HG03571 (cell line): Measurements from ENCODE around the gene ELL2.

Source experiments
- ATAC-seq: cut with Tn5 transposase; IDR thresholded peaks from one replicate; pipeline ENCODE4 v1.9.1; 2021; ENCODE audit not compliant: unreplicated experiment

The ELL2 gene

GRCh38 chr5:95884017-95884325, 77.7 kb downstream of the ELL2 start:
- ATAC-seq, result peak; percentile 68

GRCh38 chr5:95883185-95884016, 78.2 kb downstream of the ELL2 start:
- ATAC-seq, result peak; percentile 49

DNA sequence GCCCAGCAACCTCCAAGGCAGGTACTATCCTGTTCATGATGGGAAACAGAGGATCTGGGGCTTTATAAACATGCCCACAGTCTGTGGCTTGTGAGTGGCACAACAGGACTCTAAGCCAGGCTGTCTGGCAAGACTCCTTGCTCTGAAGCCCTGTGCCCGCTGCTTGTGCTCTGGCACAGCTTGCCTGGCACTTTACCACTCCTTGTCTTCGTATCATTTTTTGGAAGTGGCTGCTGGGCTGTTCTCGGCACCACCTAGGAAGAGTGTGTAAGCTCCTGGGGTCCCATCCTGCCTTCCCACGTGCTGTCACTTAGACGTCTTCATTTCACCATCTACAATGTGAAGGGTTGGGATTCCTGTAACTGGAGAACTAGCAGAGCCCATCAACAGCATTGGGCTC, 79.8 kb downstream of the ELL2 start:
- no peak for ATAC-seq

DNA sequence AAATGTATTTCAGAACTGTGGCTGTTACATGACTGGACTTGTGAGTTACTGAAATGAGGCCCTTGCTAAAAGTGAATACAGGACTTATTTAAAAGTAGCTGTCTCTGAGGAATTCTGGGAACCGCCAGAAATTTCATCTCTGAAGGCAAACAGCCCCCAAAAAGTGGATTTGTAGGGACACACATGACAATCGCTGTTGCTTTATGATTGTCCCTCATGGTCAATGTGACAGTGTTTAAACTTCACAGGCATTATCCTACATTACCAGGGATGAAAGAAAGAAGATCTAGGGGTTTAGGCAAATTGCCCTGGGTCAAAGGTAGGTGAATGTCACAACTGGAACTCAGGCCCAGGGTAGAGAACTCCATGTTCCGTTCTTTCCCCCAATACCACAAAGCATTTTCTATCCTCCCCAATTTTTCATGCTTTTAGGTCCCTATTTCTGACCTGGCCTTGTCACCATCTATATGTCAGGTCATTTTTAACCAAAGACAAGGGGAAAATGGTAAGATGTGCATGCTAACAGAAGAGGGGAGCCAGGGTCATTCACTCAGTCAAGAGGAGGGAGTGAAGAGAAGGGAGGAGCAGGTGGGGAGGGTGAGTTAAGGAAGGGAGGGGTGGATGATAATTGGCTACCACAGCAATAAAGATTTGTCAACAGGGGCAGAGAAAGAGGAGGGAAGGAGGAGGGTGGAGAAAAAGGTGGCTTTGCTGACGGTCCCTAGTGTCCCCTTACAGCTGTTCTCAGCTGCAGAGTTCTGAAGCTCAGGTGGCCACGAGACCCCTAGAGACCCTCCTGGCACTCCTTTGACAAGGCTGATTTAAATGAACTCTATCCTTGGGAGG, 81.3 kb downstream of the ELL2 start:
- ATAC-seq, result no peak

- no peak for ATAC-seq
Measured at GRCh38 chr5:95879661-95880060, 82.0 kb downstream of the ELL2 start.

GRCh38 chr5:95878417-95879323, 83.0 kb downstream of the ELL2 start:
- peak; percentile 53 for ATAC-seq

GRCh38 chr5:95876782-95877181, 84.9 kb downstream of the ELL2 start:
- ATAC-seq, result no peak

DNA sequence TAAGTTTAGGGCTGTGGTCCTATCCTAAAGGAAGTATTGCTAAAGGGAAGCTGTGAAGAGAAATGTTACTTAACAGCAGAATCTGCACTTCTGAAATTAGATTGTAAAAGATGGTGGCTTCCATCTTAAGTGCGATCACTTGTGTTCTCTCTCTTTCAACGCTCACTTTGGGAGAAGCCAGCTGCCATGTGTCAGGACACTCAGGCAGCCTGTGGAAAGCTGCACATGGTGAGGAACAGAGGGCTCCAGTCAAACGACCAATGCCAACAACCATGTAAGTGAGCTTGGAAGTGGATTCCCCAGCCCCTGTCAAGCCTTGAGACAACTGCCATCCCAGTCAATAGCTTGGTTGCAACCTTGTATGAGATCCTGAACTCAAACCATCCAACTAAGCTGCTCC, 87.4 kb downstream of the ELL2 start:
- no peak for ATAC-seq

DNA sequence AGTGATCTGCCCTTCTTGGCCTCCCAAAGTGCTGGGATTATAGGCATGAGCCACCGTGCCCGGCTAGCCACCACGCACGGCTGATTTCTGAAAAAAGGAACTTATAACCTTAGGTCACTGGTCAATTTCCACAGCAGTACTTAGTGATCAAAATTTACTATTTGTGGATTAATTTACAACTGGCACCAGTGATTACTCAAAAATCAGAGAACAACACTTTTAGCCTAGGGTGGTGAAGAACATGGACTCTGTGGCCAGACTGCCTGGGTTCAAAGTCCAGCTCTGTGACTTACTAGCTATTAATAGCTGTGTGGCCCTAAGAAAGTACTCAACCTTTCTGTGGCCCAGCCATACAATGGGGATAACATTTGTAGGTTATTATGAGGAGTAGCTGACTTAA, 88.3 kb downstream of the ELL2 start:
- ATAC-seq, result no peak

DNA sequence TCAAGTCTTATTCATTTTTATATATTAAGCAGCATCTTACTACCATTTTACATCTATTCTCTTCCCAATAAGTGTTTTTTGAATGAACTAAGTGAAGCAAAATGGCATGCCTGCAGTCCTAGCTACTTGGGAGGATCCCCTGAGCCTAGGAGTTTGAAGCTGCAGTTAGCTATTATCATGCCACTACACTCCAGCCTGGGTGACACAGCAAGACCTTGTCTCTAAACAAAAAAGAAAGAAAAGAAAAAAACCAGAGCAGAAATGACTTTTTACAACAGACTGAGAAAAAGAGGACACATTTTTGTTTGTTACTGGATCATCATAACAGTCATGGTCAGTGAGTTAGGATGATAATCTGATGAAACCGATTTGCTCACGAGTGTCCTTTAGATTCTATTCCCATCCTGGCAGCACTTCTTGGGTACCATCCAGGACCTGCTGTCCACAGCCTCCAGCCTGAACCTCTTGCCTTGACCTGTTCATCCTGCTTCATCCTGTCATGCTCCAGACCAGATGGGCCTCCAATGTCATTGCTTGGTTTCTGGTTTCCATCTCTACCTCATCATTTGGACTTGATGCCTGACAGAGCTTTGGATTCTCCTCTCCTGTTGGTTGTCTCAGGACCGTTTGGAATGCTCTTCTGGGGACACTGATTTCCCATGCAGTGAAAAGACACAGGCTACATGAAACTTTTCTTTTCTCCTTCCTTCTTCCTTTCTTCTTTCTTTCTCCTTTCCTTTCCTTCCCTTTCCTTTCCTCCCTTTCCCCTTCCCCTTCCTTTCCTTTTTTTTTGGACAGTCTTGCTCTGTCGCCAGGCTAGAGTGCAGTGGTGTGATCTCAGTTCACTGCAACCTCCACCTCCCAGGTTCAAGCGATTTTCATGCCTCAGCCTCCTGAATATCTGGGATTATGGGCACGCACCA, 89.0 kb downstream of the ELL2 start:
- ATAC-seq, result no peak

DNA sequence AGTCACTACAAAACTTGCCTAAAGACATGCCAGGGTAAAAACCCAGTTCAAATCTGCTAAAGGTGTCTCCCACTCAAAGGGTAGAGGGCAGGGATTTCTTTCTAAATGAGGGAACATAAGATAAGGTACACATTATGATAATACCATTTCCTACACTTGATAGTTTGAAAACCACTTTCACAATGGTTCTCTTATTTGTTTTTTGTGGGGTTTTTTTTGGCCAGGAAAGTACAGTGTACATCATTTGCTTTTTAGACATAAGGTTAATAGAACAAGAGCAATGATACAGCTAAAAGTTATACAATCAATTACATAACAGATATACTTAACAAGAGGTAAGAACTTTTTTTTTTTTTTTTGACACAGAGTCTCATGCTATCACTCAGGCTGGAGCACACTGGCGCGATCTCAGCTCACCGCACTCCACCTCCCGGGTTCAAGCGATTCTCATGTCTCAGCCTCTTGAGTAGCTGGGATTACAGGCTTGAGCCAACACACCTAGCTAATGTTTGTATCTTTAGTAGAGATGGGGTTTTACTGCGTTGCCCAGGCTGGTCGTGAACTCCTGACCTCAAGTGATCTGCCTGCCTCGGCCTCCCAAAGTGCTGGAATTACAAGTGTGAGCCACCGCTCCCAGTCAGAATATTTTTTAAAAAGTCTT, 90.4 kb downstream of the ELL2 start:
- ATAC-seq, result no peak

- peak; percentile 57 for ATAC-seq
Measured at GRCh38 chr5:95870105-95870672, 91.5 kb downstream of the ELL2 start.

- peak; percentile 67 for ATAC-seq
Measured at GRCh38 chr5:95869173-95869855, 92.3 kb downstream of the ELL2 start.

GRCh38 chr5:95868136-95868535, 93.5 kb downstream of the ELL2 start:
- no peak for ATAC-seq

DNA sequence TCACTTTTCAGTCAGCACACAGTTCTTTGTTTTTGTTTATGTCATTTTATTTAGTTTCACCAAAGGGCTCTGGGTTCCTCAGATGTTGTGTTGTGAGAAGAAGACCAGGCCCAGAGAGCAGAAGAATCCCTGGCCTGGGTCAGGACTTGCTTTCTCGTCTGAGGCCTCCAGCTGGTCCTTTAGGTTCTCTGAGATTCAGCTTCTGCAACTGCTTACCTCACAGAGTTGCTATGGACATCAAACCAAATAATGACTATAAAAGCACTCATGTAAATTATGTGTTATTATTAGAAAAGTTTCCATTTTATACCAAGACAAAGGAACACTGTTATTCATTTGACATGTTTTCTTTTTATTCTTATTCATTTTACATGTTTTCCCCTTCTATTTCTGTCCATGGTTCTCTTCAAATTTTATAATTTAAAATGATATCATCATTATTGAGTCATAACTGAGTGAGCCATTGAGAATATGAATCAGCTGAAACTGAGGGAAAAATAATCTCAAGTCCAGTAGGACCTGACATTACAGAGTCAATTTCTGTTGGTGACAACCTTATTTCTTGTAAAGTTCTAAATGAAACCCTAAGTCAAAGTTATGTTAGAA, 95.1 kb downstream of the ELL2 start:
- no peak for ATAC-seq

DNA sequence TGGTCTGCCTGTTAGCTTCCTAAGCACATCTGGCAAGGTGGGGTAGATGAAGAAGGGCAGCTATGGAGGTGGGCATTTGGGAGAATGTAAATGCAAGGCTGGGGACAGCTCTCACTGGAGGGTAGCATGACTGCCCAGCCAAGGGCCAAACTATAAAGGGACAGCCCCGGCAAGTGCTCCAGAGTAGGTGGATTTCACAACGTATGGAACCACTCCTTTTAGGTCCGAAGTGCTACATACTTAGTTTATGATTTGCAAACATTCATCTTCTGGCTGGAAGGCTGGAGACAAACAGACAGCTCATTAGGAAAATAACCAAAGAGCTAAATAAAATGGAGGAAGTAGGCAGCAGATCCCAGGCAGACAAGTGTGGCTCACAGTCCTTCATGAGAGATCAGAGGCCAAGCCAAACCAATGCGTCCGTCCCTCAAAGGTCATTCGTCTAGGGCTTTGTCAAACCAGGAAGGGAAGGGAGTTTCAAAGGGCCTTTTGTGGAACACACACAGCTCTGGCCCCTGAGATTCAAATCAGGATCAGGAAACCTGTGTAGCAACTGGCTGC, 96.6 kb downstream of the ELL2 start:
- ATAC-seq, result no peak

DNA sequence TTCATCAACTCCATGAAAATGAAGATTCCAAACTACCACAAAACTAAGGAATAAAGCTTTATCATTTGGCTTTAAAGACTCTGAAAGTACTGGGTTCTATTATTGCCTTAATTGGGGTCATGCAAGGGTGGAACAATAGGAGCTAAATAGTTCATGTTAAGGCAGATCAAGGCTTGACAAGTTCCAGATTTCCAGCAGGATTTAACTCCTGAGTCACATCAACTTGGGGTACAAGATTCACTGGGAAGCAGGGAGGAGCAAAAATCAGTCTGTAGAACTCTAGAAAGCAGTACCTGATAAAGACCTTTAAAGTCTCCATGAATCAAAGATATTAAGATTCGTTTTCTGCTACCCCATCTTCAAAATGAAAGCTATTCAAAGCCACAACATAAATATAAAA, 97.2 kb downstream of the ELL2 start:
- ATAC-seq, result no peak

GRCh38 chr5:95863383-95863757, 98.3 kb downstream of the ELL2 start:
- ATAC-seq, result no peak
